BJ (cell line): Measurements from ENCODE around the gene CTR9. TPM values are rescaled to one million over a fixed set of nuclear protein-coding genes. Genes with fewer than 3 reads are reported as not detected.
A peak's percentile ranks its signal among the peaks of the same experiment; 100 is the strongest.

Experiments used
- CTCF ChIA-PET: fragments of 350-600 bp; formaldehyde crosslinking; extraction: SDS; loops from one replicate; lab custom pipeline; 2021; ENCODE audit warnings: antibody characterized with exemption, inconsistent platforms; lab: Yijun Ruan, JAX
- POLR2A ChIA-PET: fragments of 300-600 bp; sonication (Branson Sonifier 250); formaldehyde crosslinking; extraction: SDS; loops from one replicate; lab custom pipeline; 2021; ENCODE audit warnings: antibody characterized with exemption; lab: Charles Lee
- DNase-seq: peaks from one replicate; pipeline ENCODE4 v3.0.0-alpha.2; 2011; ENCODE audit warnings: low read depth
- H3K27me3 ChIP-seq: 2 replicates; pipeline ENCODE4 v1.6.0; 2011; ENCODE audit warnings: low read length; ENCODE audit not compliant: control insufficient read depth, insufficient read depth
- H3K36me3 ChIP-seq: 2 replicates; pipeline ENCODE4 v1.5.1; 2011; ENCODE audit warnings: low read length; ENCODE audit not compliant: control insufficient read depth, insufficient read depth
- H3K4me3 ChIP-seq: 2 replicates; pipeline ENCODE4 v1.5.1; 2011; ENCODE audit warnings: low read depth, mild to moderate bottlenecking, control low read depth, low read length
- CTCF ChIP-seq: IDR thresholded peaks from 2 replicates; pipeline ENCODE4 v1.5.1; 2011; ENCODE audit warnings: low read depth, mild to moderate bottlenecking, control low read depth, inconsistent platforms, low read length, moderate library complexity; ENCODE audit not compliant: insufficient read depth
- polyA plus RNA-seq: library from polyadenylated mRNA; depleted of rRNA; stranded (reverse); fragments of >200 nt; gene quantifications from 2 replicates; pipeline ENCODE4 v1.2.3, GENCODE V29; 2011

CTR9 gene
- polyA plus RNA-seq, 1 experiment = 6.6 TPM

GRCh38 chr11:10770626-10771254 is 19.7 kb downstream of the CTR9 start:
- CTCF ChIA-PET = interaction anchor here (0.6 to 6.2 kb wide), 23 partner anchors 8 to 1293 kb away, joined by 3 to 39 read pairs (median 4); no protein-coding TSS in a partner anchor
- H3K36me3 ChIP-seq = peaks cover 5% of the 10 kb centered on the region

DNA sequence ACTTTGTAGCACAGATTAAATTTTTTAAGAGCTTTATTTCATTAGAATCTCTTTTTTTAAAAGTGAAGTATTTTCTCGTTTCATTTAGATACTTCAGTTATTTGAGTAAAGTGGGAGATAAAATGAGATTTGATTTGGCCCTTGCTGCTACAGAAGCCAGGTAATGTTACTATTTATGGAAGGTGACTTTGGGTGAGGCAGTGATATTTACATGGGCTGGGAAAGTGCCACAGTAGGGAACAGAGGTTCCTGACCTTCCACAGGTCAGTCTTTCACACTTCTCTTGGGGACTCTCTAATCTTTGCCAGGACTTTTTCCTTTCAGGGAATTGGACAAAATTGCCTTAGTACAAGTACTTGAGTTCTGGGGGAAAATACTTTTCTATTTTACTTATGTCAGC is 20.4 kb downstream of the CTR9 start:
- ChIA-PET CTCF (interaction anchor here (0.9 to 6.2 kb wide), 9 partner anchors 10 to 1016 kb away, joined by 3 to 39 read pairs (median 5); no protein-coding TSS in a partner anchor), POLR2A (no interaction called here)
- Histone ChIP-seq H3K36me3 (peaks cover 8% of the 10 kb centered on the region), H3K27me3 (no peaks in the 10 kb centered on the region), H3K4me3 (no peak overlapping the region)
- TF ChIP-seq CTCF = no peak
- no peak for DNase-seq

More at GRCh38 chr11:10770626-10771254, 19.7 kb downstream of the CTR9 start:
- peak; percentile 83 for TF ChIP-seq CTCF
- DNase-seq = no peak
- POLR2A ChIA-PET = no interaction called here
- Histone ChIP-seq H3K4me3 (no peak overlapping the region), H3K27me3 (no peaks in the 10 kb centered on the region)

DNA sequence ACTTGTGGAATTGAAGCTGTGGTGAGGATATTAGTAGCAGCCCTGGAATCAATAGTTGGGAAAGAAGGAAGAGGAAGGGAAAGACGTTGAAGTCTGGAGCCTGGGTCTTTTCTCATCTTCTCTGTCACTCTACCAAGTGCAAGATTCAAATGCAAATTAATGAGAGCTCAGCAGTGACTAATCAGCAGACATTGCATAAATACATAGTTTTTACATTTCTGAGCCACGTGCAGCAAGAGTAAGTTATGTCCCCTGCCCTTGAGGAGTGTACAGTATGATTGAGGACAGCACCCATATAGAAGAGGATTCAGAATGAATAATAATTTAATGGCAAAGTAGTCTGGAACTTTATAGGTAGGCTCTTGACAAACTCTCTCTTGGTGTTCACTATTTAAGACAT is 23.8 kb downstream of the CTR9 start:
- TF ChIP-seq CTCF = no peak
- Histone ChIP-seq H3K27me3 (no peaks in the 10 kb centered on the region), H3K4me3 (no peak overlapping the region), H3K36me3 (peaks cover 11% of the 10 kb centered on the region)
- DNase-seq = no peak
- ChIA-PET POLR2A (no interaction called here), CTCF (interaction anchor here (1.4 kb wide), 1 partner anchor 17 kb away, joined by 3 read pairs; no protein-coding TSS in a partner anchor)

- POLR2A ChIA-PET = no interaction called here
- no peak for DNase-seq
- peaks cover 15% of the 10 kb centered on the region for H3K36me3 ChIP-seq
Measured at GRCh38 chr11:10777393-10777793, 26.3 kb downstream of the CTR9 start.

More at GRCh38 chr11:10777393-10777793, 26.3 kb downstream of the CTR9 start:
- CTCF ChIA-PET = interaction anchor here (1.6 kb wide), 1 partner anchor 8 kb away, joined by 4 read pairs; no protein-coding TSS in a partner anchor
- TF ChIP-seq CTCF = no peak
- Histone ChIP-seq H3K27me3 (no peaks in the 10 kb centered on the region), H3K4me3 (no peak overlapping the region)
